Body of pancreas (tissue), 4 donors: ENCODE measurements around the gene ELK4. TPM values are rescaled to one million over a fixed set of nuclear protein-coding genes. Genes with fewer than 3 reads are reported as not detected.
A peak's percentile ranks its signal among the peaks of the same experiment; 100 is the strongest.

Experiments
- ATAC-seq: fragments of 150-250 bp; one replicate; pipeline ENCODE4 v1.9.1; 2016
- DNase-seq, 4 donors: peaks; one replicate each; pipeline ENCODE4 v3.0.0-alpha.2; 2019
- H3K27ac ChIP-seq, 4 donors: fragments of 200-600 bp; sonication (generic); 1 replicate in 3 of 4; 2 replicates in 1 of 4; pipeline versions ENCODE4 v1.5.1 to v1.6.1; 2016 to 2019; ENCODE audit warnings: mild to moderate bottlenecking in 1 of 4, mixed read lengths in 1 of 4, moderate library complexity in 1 of 4
- H3K27me3 ChIP-seq, 2 donors: fragments of 200-600 bp; sonication (generic); one replicate each; pipeline ENCODE4 v1.6.0; 2016; ENCODE audit warnings: mild to moderate bottlenecking in 1 of 2
- H3K36me3 ChIP-seq, 2 donors: fragments of 200-600 bp; sonication (generic); replicated peaks in 1 of 2; 2 replicates each; pipeline ENCODE4 v1.5.1; 2016; ENCODE audit warnings: low read depth in 2 of 2; ENCODE audit not compliant: insufficient read depth in 1 of 2
- H3K4me1 ChIP-seq: fragments of 200-600 bp; sonication (generic); one replicate; pipeline ENCODE4 v1.6.0; 2016
- H3K4me3 ChIP-seq, 2 donors: fragments of 200-600 bp; sonication (generic); 1 replicate in 1 of 2; 2 replicates in 1 of 2; pipeline ENCODE4 v1.5.1; 2016 to 2019
- H3K9me3 ChIP-seq, 3 donors: fragments of 200-600 bp; sonication (generic); 1 replicate in 2 of 3; 2 replicates in 1 of 3; pipeline ENCODE4 v1.5.1; 2016
- POLR2A ChIP-seq, 3 donors: fragments of 450-650 bp; IDR thresholded peaks; one replicate each; pipeline ENCODE4 v1.6.1; 2016; ENCODE audit warnings: antibody characterized with exemption in 3 of 3, mild to moderate bottlenecking in 2 of 3
- WGBS, 2 donors: methylation state at CpG; one replicate each; pipeline ENCODE4 v1.1.5; 2017; 5-methylcytosine and 5-hydroxymethylcytosine counted together
- intact Hi-C: fragments of 100-400 bp; cut with DNase I; formaldehyde crosslinking; loops from one replicate; pipeline ENCODE4 v1.15.1; 2023
- total RNA-seq, 2 donors: library from RNA; depleted of rRNA; stranded (reverse); fragments of >200 nt; gene quantifications; one replicate each; pipeline ENCODE4 v1.1.0, GENCODE V29; 2016
- TF ChIP-seq, protein P1 (sequence below), 7 experiments: fragments of 450-650 bp in 4 of 7; fragments of 200-600 bp in 3 of 7; sonication (generic) in 3 of 7; IDR thresholded peaks; one replicate each; pipeline ENCODE4 v1.5.1; 2016 to 2019; ENCODE audit warnings: antibody characterized with exemption in 7 of 7

The ELK4 gene
- total RNA-seq, 2 donors from 2014 or later = 16.6 to 17.8 TPM

DNA sequence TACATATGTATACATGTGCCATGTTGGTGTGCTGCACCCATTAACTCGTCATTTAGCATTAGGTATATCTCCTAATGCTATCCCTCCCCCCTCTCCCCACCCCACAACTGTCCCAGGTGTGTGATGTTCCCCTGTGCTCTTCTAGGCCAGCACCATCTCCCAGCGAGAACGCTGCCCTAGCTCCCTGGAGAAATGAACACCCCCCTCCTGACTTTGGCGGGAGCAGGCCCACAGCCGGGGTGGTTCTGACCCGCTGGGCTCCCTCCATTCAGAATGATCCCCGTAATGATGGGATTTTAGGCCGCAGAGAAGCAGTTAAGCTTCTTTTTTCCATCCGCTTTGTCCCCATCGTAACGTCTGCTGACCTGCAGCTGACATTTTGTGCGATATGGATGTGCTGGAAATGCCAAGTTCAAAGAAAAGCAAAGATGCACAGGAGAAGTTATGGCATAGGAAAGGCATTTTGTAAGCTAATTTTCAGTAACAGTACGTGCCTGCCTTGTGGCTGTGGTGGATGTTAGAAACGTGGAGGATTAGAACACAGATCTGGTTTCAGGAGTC, 39.3 kb downstream of the ELK4 start:
- no peak overlapping the region for H3K4me3 ChIP-seq
- H3K9me3 ChIP-seq = no peaks in the 10 kb centered on the region
- H3K27me3 ChIP-seq = no peaks in the 10 kb centered on the region
- H3K4me1 ChIP-seq = peaks cover 28% of the 10 kb centered on the region
- WGBS, 2 donors = 56 to 63% methylated on average over 9 to 14 of the region's 14 CpGs
- peak overlapping the region in 2 of 4 donors; percentile 54 to 80 for H3K27ac ChIP-seq
- no peak for ATAC-seq
- TF ChIP-seq, protein P1, sequence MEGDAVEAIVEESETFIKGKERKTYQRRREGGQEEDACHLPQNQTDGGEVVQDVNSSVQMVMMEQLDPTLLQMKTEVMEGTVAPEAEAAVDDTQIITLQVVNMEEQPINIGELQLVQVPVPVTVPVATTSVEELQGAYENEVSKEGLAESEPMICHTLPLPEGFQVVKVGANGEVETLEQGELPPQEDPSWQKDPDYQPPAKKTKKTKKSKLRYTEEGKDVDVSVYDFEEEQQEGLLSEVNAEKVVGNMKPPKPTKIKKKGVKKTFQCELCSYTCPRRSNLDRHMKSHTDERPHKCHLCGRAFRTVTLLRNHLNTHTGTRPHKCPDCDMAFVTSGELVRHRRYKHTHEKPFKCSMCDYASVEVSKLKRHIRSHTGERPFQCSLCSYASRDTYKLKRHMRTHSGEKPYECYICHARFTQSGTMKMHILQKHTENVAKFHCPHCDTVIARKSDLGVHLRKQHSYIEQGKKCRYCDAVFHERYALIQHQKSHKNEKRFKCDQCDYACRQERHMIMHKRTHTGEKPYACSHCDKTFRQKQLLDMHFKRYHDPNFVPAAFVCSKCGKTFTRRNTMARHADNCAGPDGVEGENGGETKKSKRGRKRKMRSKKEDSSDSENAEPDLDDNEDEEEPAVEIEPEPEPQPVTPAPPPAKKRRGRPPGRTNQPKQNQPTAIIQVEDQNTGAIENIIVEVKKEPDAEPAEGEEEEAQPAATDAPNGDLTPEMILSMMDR (IDR thresholded peaks at IDR 0.05) = no peak
- no peak for TF ChIP-seq POLR2A (IDR thresholded peaks at IDR 0.05)
- intact Hi-C loops = loop anchor here (2.0 to 10.0 kb wide), 2 partner anchors 62 to 122 kb away; no protein-coding TSS in a partner anchor
- no peak for DNase-seq
- no peaks in the 10 kb centered on the region for H3K36me3 ChIP-seq

DNA sequence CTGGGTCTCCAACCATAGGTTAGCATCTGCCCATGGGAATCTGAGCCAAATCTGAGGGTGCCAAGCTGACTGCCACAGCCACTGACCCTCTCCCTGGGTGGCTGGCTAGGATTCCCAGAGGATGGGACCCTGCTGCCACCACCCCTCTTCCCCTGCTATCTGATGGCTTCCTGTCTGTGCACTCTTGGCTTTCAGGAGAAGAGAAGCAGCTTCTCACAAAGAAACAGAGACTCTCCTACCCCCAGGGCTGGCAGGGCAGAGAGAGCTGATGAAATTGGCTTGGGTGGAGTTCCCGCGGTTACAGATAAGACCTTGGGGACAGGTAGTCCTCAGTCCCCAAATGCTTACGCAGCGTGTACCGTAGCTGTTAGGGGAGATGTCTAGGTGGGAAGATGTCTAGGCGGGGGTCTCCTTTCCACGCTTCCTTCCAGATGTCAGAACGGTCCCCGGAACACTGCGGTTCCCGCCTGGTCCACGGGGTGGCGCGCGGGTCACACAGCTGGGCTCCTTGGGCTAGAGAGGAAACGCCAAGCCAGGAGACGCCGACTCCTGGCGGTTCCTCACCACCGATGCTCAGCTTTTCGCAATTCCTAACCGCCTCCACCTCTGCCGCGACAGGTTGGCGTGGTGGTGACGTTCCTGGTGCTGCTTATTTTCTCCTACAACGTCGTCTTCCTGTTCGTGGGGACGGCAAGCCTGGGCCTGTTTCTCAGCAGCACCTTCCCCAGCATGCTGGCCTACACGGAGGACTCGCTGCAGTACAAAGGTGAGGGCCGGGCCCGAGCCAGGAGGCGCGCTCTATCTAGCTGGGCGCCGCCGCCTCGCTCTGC, 40.1 kb downstream of the ELK4 start:
- WGBS, 2 donors = 0% methylated on average over 21 to 40 of the region's 40 CpGs
- Histone ChIP-seq H3K4me3 (no peak overlapping the region), H3K9me3 (no peaks in the 10 kb centered on the region), H3K27me3 (no peaks in the 10 kb centered on the region), H3K27ac (peak overlapping the region in 3 of 4 donors; percentile 54 to 80 (median 74)), H3K4me1 (peaks cover 28% of the 10 kb centered on the region), H3K36me3 (no peaks in the 10 kb centered on the region)
- intact Hi-C loops = loop anchor here (2.0 to 10.0 kb wide), 2 partner anchors 63 to 123 kb away; no protein-coding TSS in a partner anchor
- DNase-seq (peak; percentile 89 to 93 (median 90)), ATAC-seq (peak; percentile 96)
- TF ChIP-seq, protein P1 (IDR thresholded peaks at IDR 0.05) = peak; percentile 89 to 99 (median 99)
- TF ChIP-seq POLR2A (IDR thresholded peaks at IDR 0.05) = peak in 2 of 3 donors; percentile 59 to 62

DNA sequence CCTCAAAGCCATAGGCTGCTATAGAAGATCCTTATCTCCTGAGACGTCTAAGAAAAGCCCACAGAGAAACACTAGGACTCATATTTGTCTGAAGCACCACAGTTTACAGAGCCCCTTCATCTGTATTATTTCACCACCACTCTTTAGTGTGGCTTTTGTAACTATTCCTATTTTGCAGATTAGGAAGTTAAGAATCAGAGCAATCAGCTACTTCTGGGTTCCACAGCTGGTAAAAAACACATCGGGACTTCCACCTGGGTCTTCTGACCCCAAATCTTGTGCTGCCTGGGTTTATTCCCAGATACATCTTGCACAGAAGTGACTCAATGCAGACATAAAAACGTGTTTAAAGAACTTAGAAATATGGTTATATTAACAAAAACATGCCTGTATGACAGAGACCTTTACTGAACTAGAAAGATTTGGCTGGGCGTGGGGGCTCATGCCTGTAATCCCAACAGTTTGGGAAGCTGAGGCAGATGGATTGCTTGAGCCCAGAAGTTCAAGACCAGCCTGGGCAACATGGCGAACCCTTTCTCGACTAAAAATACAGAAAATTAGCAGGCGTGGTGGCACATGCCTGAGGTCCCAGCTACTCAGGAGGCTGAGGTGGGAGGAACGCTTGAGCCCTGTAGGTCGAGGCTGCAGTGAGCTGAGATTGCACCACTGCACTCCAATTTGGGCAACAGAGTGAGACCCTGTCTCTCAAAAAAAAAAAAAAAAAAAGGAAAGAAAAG, 40.9 kb downstream of the ELK4 start:
- DNase-seq = no peak

DNA sequence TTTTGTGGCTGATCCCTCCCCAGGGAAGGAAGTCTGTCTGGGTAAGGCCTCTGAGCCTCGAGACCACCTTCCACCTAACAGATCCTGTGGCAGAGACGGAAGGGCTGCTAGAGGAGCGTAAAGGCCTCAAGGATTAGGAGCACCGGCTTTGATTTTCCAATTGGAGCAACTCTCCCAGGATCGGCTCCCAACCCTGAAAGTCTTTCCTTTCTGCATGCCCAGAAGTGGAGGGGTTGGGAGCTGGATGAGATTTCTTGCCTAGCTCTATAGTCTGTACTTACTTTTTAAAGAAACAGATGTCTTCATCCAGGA, 41.4 kb downstream of the ELK4 start:
- no peak for DNase-seq
- Histone ChIP-seq H3K27ac (peak overlapping the region in 3 of 4 donors; percentile 29 to 46 (median 38)), H3K9me3 (no peaks in the 10 kb centered on the region), H3K36me3 (no peaks in the 10 kb centered on the region), H3K27me3 (no peaks in the 10 kb centered on the region), H3K4me3 (no peak overlapping the region), H3K4me1 (peaks cover 40% of the 10 kb centered on the region)
- no peak for ATAC-seq
- WGBS, 2 donors = 72 to 74% methylated on average over 5 of the region's 5 CpGs
- intact Hi-C loops = loop anchor here (10.0 kb wide), 1 partner anchor 124 kb away; no protein-coding TSS in a partner anchor
- TF ChIP-seq, protein P1 (IDR thresholded peaks at IDR 0.05) = no peak
- TF ChIP-seq POLR2A (IDR thresholded peaks at IDR 0.05) = no peak

More for the DNA sequence above, 40.9 kb downstream of the ELK4 start:
- no peak for ATAC-seq
- H3K27me3 ChIP-seq = no peaks in the 10 kb centered on the region
- no peaks in the 10 kb centered on the region for H3K36me3 ChIP-seq
- H3K9me3 ChIP-seq = no peaks in the 10 kb centered on the region
- no peak overlapping the region for H3K4me3 ChIP-seq
- TF ChIP-seq POLR2A (IDR thresholded peaks at IDR 0.05) = no peak
- TF ChIP-seq, protein P1 (IDR thresholded peaks at IDR 0.05) = no peak
- peak overlapping the region in 2 of 4 donors; percentile 29 to 46 for H3K27ac ChIP-seq
- intact Hi-C loops = loop anchor here (10.0 kb wide), 1 partner anchor 124 kb away; no protein-coding TSS in a partner anchor
- peaks cover 34% of the 10 kb centered on the region for H3K4me1 ChIP-seq
- 40 to 59% methylated on average over 6 to 9 of the region's 9 CpGs for WGBS, 2 donors
